DMS153 (cell line): Measurements from ENCODE around the gene UBE2U.
A peak's percentile ranks its signal among the peaks of the same experiment; 100 is the strongest.
"Not testable (repeated sequence)": the region's sequence is repeated elsewhere in the genome, so short reads cannot be mapped to it uniquely, and the experiment has no call there.

Source experiments
- DNase-seq: peaks from one replicate; lab custom pipeline; 2025; lab: John Stamatoyannopoulos, UW

The UBE2U gene

GRCh38 chr1:64240206-64240605 is 36.8 kb downstream of the UBE2U start:
- no peak for DNase-seq

DNA sequence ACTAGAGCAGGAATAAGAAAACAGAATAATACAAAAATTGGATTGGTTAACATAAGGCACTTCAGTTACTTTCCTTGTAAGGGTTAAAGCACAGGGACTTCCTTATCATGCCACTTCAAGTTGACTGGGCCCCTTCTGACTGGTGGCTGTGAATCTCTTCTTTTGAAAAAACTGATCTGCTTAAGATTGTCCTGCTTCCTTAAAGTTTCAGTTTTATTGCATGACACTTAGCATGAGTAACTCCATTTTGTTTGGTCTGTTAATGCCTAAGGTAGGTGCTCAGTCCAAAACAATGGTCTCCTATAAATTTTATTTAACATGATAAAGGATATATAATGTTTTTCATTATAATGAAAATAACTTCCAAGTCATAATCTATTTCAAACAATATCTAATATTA is 37.6 kb downstream of the UBE2U start:
- DNase-seq, result no peak

GRCh38 chr1:64242895-64243756 is 39.7 kb downstream of the UBE2U start:
- DNase-seq, result peak; percentile 65

DNA sequence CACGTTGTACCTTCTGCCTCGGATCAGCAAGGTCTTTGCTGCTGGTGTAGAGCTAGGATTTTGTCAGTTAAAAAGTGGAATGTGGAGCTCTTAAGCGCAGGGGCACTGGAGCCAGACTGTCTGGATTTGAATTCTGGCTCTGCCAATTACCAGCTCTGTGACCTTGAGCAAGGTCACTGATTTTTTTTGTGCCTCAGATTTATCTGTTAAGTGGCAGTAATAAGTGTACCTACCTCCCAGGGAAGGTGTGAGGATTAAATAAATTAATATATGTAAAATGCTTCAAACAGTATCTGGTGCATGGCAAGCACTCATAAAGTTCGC is 40.3 kb downstream of the UBE2U start:
- peak; percentile 56 for DNase-seq

- peak; percentile 7 for DNase-seq
Measured at GRCh38 chr1:64245495-64245894, 42.1 kb downstream of the UBE2U start.

- peak; percentile 36 for DNase-seq
Measured at GRCh38 chr1:64246294-64246917, 43.0 kb downstream of the UBE2U start.

DNA sequence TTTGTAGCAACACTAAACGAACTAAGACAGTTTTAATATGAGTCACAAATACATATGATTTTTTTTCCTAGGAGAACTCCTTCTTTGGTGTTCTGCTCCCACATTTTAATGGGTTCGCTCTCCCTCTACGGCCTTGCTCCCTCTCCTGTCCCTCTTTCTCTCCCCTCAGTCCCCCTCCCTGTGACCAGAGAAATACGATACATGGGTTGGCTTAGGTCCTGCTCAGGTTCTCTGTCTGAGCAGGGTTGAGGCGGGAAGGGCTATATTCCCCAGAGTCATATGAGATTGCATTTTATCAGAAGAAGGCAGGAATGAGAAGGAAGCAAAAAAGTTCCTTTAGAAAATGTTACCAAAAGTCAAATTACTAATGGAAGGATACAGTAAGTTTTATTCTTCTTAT is 44.6 kb downstream of the UBE2U start:
- no peak for DNase-seq

DNA sequence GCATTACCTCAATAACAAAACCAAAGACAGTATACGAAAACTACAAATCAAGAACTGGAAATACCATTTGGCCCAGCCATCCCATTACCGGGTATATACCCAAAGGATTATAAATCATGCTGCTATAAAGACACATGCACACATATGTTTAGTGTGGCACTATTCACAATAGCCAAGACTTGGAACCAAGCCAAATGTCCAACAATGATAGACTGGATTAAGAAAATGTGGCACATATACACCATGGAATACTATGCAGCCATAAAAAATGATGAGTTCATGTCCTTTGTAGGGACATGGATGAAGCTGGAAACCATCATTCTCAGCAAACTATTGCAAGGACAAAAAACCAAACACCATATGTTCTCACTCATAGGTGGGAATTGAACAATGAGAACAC is 47.0 kb downstream of the UBE2U start:
- not testable (repeated sequence) for DNase-seq

DNA sequence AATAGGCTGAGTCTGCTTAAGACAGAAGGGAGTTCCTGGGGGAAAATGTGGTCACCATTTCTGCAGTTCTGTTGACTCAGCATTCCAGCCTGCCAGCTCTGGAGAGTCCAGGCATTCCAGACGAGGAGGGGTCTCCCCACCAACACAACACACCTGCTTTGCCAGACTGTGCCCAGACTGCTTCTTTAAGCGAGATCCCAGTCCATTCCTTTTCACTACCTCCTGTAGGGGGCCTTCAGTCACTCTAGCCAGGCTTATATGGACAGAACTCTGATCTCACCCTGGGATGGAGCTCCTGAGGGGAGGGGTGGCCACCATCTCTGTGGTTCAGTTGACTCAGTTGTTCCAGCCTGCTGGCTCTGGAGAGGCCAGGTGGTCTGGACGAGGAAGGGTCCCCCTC is 48.5 kb downstream of the UBE2U start:
- DNase-seq, result no peak

GRCh38 chr1:64257233-64257632 is 53.8 kb downstream of the UBE2U start:
- not testable (repeated sequence) for DNase-seq

GRCh38 chr1:64258444-64258843 is 55.0 kb downstream of the UBE2U start:
- not testable (repeated sequence) for DNase-seq

- no peak for DNase-seq
Measured at GRCh38 chr1:64263335-64263734, 59.9 kb downstream of the UBE2U start.

GRCh38 chr1:64263856-64264255 is 60.4 kb downstream of the UBE2U start:
- DNase-seq, result no peak

- no peak for DNase-seq
Measured at GRCh38 chr1:64265141-64265540, 61.7 kb downstream of the UBE2U start.

- DNase-seq, result no peak
Measured at GRCh38 chr1:64266991-64267390, 63.6 kb downstream of the UBE2U start.

DNA sequence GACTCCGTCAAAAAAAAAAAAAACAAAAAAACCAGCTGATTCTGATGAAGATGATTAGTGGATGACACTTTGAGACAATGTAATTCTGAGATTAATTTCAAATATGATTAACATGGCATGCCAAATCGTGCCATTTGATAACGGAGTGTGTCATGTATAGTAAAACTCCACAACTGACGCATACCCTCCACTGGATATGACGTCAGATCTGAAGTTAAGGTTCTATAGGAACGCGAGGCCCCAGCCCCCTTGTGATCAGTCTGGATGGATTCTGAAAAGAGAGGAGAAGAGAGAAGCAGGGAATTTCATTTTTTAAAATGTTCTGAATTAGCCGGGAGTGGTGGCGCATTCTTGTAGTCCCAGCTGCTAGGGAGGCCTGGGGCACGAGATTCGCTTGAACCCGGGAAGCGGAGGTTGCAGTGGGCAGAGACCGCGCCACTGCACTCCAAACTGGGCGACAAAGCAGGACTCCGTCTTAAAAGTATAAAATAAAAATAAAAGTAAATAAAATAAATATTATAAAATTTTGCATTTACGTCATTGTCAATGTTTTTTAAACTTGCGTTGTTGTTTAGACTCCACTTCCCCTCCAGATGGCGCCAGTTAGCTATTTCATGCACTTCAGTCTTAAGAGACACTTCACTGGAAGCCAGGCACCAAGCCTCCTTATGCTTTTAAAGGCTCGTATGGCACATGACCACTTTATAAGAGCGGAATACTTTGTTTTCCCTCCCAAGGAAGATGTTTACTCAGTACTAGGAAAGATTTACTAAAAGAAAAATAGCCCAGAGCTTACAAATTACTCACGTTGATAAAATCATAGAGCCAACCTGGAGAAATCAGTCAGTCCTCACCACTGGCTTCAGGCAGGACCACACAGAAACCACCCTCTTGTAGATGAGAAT is 65.5 kb downstream of the UBE2U start:
- DNase-seq, result peak; percentile 68

DNA sequence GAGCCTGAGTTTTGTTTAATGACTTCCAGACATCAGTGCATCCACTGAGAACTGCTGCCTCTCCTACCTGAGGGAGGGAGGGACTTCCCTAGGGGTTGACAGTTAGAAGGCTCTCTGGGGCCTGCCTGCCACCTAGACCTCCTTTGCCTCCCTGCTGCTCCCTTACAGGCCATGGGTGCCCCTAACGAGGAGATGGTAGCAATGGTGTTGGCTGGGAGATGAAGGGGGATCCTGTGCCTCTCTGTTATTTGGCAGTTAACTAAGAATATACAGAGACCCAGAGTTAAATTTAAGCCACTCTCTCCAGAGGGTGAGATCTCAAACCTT is 66.1 kb downstream of the UBE2U start:
- no peak for DNase-seq

DNA sequence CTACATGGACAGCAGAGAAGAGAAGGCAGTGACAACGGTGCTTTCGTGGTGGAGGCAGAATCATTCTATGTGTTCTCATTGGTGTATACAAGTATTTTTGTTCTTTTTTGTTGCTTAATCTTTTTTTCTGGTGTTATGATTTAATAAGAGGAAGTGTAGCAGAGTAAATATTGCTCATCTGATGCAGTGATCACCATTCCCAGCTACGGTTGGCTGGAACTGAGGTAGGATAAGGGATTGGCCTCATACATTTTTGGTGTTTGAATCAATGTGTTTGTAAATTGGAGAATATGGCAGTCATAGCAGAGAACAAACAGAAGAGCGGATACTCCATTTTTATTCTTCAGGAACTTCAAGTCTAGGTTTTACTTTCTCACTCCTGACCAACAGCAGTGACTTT is 76.6 kb downstream of the UBE2U start:
- DNase-seq, result no peak

DNA sequence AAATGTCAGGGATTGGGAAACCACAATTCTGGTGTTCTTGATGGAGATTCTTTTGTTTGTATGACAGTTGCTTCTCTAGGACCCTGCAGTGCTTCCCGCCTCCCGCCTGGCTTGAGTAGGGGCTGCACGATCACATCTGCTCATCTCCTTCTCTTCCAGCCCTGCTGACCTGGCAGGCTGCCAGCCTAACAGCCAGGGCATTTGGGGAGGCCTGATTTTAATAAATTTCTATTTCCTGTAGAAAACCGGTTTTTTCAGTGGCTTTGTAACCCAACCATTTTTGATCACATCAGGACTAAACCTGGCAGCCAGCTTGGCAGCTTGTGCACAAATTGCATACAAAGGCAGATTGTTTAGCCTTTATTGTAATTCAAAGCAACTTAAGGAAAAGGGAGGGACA is 78.9 kb downstream of the UBE2U start:
- peak; percentile 23 for DNase-seq

GRCh38 chr1:64287071-64287470 is 83.6 kb downstream of the UBE2U start:
- no peak for DNase-seq

GRCh38 chr1:64290420-64290819 is 87.0 kb downstream of the UBE2U start:
- DNase-seq, result no peak

DNA sequence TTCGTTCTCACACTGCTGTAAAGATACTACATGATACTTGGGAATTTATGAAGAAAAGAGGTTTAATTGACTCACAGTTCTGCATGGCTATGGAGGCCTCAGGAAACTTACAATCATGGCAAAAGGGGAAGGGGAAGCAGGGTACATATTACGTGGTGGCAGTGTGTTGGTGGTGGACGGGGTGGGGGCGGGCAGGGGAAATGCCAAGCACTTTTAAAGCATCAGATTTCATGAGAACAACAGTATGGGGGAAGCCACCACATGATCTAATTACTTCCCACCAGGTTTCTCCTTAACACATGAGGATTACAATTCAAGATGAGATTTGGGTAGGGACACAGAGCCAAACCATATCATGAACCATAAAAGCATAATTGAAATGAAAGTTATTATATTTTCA is 88.5 kb downstream of the UBE2U start:
- DNase-seq, result no peak

GRCh38 chr1:64292399-64292798 is 89.0 kb downstream of the UBE2U start:
- DNase-seq, result no peak
